NK-92 treated with Interleukin-12 subunit alpha and Interleukin-12 subunit beta, amount 100 ng/mL, for 24 hours (cell line): ENCODE results near the gene OR8B8.
"Not testable (repeated sequence)": the region's sequence is repeated elsewhere in the genome, so short reads cannot be mapped to it uniquely, and the experiment has no call there.

Experiments used
- DNase-seq: peaks from one replicate; lab custom pipeline; 2025; lab: John Stamatoyannopoulos, UW

The OR8B8 gene, protein sequence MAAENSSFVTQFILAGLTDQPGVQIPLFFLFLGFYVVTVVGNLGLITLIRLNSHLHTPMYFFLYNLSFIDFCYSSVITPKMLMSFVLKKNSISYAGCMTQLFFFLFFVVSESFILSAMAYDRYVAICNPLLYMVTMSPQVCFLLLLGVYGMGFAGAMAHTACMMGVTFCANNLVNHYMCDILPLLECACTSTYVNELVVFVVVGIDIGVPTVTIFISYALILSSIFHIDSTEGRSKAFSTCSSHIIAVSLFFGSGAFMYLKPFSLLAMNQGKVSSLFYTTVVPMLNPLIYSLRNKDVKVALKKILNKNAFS

GRCh38 chr11:124445646-124446150, at the start of gene OR8B8:
Gene OR8B8, minus strand, starts transcription at chr11:124445696. Its CDS starts 4,611 bp downstream, at chr11:124441085.
- DNase-seq: no peak

DNA sequence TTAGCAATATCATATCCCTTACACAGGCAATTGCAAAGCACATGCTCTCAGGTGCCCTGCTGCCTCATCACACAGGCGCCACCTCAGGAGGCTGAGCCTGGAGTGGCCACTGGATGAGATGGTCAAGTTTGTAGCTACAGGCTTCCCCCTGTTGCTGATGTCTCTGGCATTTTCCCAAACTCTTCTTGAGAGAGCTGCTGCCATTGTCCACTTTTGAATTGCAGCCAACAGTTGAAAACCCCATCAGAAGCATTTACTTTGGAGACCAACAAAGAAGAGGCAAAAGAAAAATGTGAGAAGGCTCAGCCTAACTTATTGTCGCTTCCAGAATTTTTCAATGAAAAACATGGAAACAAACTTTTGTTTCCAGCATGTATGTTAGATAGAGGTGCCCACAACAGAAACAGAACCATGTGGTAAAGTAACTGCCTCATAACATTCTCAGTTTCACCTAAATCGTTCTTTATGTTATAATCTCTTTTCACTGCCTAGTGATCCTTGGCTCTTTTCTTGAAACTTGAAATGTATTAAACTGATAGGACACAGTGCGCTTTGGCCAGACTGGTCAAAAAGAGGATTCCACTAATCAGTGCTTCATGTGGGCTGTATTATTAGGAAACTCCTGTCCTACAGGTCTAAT, 47.6 kb upstream of the OR8B8 start:
- DNase-seq: no peak

- DNase-seq: no peak
Observed at GRCh38 chr11:124483422-124483821, 37.9 kb upstream of the OR8B8 start.

GRCh38 chr11:124482362-124483147, 37.1 kb upstream of the OR8B8 start:
- no peak for DNase-seq

GRCh38 chr11:124481365-124482323, 36.1 kb upstream of the OR8B8 start:
- no peak for DNase-seq

DNA sequence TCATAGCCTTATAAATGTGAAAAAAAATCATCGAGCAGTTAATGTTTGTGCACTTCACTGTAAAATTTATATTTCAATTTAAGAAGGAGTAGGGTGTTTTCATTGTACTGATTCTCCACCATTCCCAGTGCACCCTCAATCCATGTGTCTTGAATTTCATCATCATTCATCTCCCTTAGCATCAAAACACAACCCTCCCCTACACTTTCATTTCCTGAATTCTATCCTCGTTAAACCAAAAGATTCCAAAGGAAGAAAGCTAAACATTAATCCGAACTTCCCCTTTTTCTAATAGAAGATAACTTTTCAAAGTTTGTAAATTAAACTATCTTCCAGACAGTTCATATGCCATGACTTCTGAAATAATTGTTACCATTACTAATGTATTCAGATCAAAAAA, 34.1 kb upstream of the OR8B8 start:
- no peak for DNase-seq

DNA sequence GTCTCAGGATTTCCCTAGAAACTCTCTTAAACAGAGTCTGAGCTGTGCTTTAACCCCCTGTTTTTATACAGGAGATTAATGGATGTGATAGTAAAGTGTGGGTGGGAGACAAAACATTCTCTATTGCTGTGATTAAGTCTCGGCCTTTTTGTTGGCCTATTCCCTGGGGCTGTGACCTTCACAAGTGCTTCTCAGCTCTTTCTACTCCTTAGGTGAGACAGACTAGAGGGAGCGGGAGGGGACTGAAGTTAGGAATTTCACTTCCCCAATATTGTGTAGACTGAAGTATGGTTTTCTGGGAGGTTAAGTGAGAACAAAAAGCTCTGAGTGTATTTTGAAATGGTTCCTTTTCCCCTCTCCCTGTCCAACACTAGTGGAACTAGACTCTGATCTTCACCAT, 29.8 kb upstream of the OR8B8 start:
- no peak for DNase-seq

DNA sequence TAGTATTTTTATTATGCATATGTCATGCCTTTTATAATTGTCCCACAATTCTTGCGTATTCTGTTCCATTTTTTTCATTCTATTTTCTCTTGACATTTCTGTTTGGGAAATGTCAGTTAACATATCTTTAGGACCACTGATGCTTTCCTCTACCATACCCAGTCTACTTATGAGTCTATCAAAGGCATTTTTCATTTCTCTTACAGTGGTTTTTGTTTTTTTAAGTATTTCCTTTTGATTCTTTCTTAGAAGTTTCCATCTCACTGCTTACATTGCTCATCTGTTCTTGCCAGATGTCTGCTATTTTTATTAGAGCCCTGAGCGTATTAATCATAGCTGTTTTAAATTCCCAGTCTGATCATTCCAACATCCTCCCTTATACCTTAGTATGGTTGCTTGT, 29.3 kb upstream of the OR8B8 start:
- DNase-seq: no peak

DNA sequence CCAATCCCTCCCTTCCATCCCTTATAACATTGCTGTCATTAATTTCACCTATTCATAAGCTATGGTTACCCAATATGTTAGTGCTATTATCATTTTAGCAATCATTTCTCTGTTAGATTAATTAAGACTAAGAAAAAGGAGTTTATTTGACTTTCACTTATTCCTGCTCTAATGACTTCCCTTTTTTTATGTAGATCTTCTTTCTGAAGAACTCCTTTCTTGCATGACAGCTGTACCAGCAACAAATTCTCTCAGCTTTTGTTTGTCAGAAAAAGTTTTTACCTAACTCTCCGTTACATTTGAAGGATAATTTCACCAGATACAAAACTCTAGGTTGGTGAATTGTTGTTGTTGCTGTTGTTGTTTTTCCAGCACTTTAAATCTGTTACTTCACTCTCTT, 28.6 kb upstream of the OR8B8 start:
- DNase-seq: no peak

- DNase-seq: no peak
Observed at GRCh38 chr11:124473476-124473875, 28.0 kb upstream of the OR8B8 start.

DNA sequence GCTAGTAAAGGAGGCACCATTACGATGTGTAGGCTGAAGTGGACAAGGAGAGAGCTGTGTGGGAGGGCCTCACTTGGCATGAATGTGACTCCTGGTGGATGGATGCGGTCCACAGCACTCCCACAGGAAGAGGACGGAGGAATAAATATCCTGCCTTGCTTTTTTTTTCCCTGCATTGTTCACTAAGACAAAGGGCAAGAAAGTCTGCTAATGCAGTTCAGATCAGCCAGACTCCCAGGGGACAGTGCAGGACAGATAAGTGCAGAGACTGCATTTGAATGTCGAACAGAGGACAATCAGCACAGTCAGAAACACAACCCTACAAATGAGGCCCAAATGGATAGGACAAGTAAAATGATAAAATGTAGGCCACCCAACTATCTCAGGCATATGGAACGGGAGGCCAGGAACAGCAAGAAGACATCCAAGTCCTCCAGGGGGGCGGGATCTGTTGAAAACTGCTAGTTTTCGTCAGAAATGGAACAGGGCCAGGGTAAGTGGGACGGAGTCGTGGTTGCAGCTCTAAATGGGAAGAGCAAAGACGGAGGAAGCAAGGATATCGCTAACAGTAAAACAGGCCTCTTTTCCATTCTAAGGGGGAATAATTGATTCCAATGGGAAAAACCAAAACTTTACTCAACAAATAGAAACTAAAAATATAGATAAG, 25.2 kb upstream of the OR8B8 start:
- no peak for DNase-seq

- DNase-seq: no peak
Observed at GRCh38 chr11:124467381-124467927, 22.0 kb upstream of the OR8B8 start.

- DNase-seq: no peak
Observed at GRCh38 chr11:124465368-124465767, 19.9 kb upstream of the OR8B8 start.

- DNase-seq: no peak
Observed at GRCh38 chr11:124463990-124464389, 18.5 kb upstream of the OR8B8 start.

DNA sequence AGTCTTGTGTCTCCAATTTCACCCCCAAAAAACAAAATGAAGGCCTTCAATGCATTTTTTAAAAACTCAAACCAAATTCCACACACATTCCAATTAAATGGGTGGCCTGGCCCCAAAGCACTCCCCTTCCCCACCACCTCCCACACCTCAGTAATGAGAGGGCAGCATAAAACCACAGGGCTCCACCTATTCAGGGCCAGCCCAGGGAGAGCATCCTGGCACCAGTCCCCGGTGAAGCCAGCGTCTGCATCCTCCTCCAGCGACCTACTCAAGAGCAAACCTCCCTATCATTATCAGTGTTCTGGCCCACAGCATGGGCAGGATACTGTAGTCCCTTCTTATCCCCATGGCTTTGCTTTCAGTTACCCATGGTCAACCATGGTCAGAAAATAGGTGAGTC, 17.8 kb upstream of the OR8B8 start:
- no peak for DNase-seq

DNA sequence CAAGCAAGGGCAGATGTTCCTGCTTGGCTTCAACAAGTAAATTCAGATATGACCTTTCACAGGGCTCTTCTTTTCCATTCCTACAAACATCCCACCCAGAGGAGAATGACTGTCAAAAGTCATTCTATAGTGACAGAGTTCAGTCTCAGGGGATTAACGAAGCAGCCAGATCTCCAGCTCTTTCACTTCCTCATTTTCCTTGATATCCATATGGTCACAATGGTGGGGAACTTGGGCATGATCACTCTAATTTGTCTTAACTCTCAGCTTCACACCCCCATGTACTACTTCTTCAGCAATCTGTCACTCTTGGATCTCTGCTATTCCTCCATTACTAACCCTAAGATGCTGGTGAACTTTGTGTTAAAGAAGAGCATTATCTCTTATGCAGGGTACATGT, 15.0 kb upstream of the OR8B8 start:
- DNase-seq: no peak

GRCh38 chr11:124459379-124459778, 13.9 kb upstream of the OR8B8 start:
- not testable (repeated sequence) for DNase-seq

- DNase-seq: no peak
Observed at GRCh38 chr11:124454552-124454951, 9.1 kb upstream of the OR8B8 start.

GRCh38 chr11:124446916-124447315, 1.4 kb upstream of the OR8B8 start:
- DNase-seq: no peak

DNA sequence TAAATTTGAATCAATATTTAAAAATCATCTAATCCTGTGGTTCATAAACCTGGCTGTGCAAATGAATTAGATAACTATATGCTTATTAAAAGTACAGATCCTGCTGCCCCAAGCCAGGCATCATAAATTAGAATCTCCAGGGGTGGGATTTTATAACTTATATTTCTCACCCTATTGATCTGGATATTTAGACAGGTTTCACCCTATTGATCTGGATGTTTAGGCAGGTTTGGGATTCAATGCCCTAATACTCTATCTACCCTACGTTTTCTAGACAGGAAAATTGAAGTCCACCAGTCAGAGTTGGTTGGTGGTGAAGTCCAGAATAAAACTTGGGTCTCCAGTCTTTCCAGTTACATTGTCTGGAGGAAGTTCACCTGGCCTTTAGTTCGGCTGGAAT, 2.6 kb downstream of the OR8B8 start:
- DNase-seq: no peak

DNA sequence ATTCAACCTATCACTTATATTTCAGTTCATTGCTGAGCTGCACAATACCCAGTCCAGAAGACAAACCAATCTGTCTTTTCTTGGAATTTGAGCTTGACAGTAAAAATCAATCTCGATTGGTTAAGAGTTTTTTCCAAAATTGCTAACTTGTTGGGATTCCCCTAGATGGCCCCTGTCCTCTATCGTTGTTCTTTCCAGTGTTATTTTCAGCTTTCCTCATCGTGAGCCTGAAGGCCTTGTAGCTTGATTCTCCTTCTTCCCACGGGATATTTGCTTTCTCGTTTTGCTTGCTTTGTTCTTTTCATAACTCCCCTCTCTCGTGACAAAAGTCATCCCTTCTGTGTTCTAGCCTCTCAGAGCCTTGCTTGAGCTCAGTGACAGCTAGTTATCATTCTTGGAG, 3.1 kb downstream of the OR8B8 start:
- DNase-seq: no peak
